Measurements from ENCODE around the gene A1CF. TPM values are rescaled to one million over a fixed set of nuclear protein-coding genes. Genes with fewer than 3 reads are reported as not detected.
"Not testable (repeated sequence)": the region's sequence is repeated elsewhere in the genome, so short reads cannot be mapped to it uniquely, and the experiment has no call there.

A1CF gene
- total and polyA plus RNA-seq, 9 donors = 0.12 to 0.15 TPM; not detected in 7

GRCh38 chr10:50909334-50910014 is 24.0 kb upstream of the A1CF start:
- DNase-seq = no peak
- no peaks in the 10 kb centered on the region for H3K36me3 ChIP-seq
- no peaks in the 10 kb centered on the region for H3K27me3 ChIP-seq
- intact Hi-C loops (cut with DNase I) = no loop called here
- no peak overlapping the region for H3K4me3 ChIP-seq
- no peaks in the 10 kb centered on the region for H3K9me3 ChIP-seq
- TF ChIP-seq EP300 (IDR thresholded peaks at IDR 0.05) = no peak
- no peak for TF ChIP-seq CTCF (IDR thresholded peaks at IDR 0.05)
- no peaks in the 10 kb centered on the region for H3K4me1 ChIP-seq (ENCODE audit: insufficient read depth)
- 78 to 87% (median 79%) methylated on average over 7 of the region's 7 CpGs for WGBS, 3 donors
- H3K27ac ChIP-seq = no peak overlapping the region

- 80 to 89% (median 84%) methylated on average over 4 of the region's 4 CpGs for WGBS, 3 donors
- Histone ChIP-seq H3K4me3 (no peak overlapping the region), H3K4me1 (ENCODE audit: insufficient read depth) (no peaks in the 10 kb centered on the region), H3K27ac (no peak overlapping the region), H3K9me3 (no peaks in the 10 kb centered on the region), H3K27me3 (no peaks in the 10 kb centered on the region), H3K36me3 (no peaks in the 10 kb centered on the region)
- DNase-seq = no peak
- intact Hi-C loops (cut with DNase I) = no loop called here
- TF ChIP-seq CTCF (IDR thresholded peaks at IDR 0.05) (no peak), EP300 (IDR thresholded peaks at IDR 0.05) (no peak), POLR2A (IDR thresholded peaks at IDR 0.05) (no peak)
Observed at GRCh38 chr10:50908366-50908765, 22.9 kb upstream of the A1CF start.

- WGBS, 3 donors = 86 to 88% (median 87%) methylated on average over 15 of the region's 15 CpGs
- DNase-seq; H3K27me3 ChIP-seq; H3K4me3 ChIP-seq; H3K36me3 ChIP-seq; H3K27ac ChIP-seq; H3K4me1 ChIP-seq (ENCODE audit: insufficient read depth); H3K9me3 ChIP-seq; intact Hi-C loops (cut with DNase I): not testable (repeated sequence)
Observed at GRCh38 chr10:50905797-50906196, 20.4 kb upstream of the A1CF start.

GRCh38 chr10:50896721-50897120 is 11.3 kb upstream of the A1CF start:
- Histone ChIP-seq H3K27ac (no peak overlapping the region), H3K9me3 (no peaks in the 10 kb centered on the region)
- no peak for TF ChIP-seq CTCF (IDR thresholded peaks at IDR 0.05)
- TF ChIP-seq POLR2A (IDR thresholded peaks at IDR 0.05) = no peak

GRCh38 chr10:50894312-50894711 is 8.9 kb upstream of the A1CF start:
- Histone ChIP-seq H3K4me3 (no peak overlapping the region), H3K27me3 (no peaks in the 10 kb centered on the region), H3K9me3 (no peaks in the 10 kb centered on the region), H3K4me1 (ENCODE audit: insufficient read depth) (no peaks in the 10 kb centered on the region), H3K36me3 (no peaks in the 10 kb centered on the region), H3K27ac (no peak overlapping the region)
- DNase-seq = no peak
- intact Hi-C loops (cut with DNase I) = no loop called here
- TF ChIP-seq CTCF (IDR thresholded peaks at IDR 0.05) (no peak), POLR2A (IDR thresholded peaks at IDR 0.05) (no peak), EP300 (IDR thresholded peaks at IDR 0.05) (no peak)

More at GRCh38 chr10:50896721-50897120, 11.3 kb upstream of the A1CF start:
- H3K27me3 ChIP-seq = no peaks in the 10 kb centered on the region
- intact Hi-C loops (cut with DNase I) = no loop called here
- H3K4me1 ChIP-seq (ENCODE audit: insufficient read depth) = no peaks in the 10 kb centered on the region
- DNase-seq = no peak
- H3K4me3 ChIP-seq = no peak overlapping the region
- no peaks in the 10 kb centered on the region for H3K36me3 ChIP-seq

All from ovary (tissue), 9 donors.